ENCODE data around the gene EIF1B.

The EIF1B gene

DNA sequence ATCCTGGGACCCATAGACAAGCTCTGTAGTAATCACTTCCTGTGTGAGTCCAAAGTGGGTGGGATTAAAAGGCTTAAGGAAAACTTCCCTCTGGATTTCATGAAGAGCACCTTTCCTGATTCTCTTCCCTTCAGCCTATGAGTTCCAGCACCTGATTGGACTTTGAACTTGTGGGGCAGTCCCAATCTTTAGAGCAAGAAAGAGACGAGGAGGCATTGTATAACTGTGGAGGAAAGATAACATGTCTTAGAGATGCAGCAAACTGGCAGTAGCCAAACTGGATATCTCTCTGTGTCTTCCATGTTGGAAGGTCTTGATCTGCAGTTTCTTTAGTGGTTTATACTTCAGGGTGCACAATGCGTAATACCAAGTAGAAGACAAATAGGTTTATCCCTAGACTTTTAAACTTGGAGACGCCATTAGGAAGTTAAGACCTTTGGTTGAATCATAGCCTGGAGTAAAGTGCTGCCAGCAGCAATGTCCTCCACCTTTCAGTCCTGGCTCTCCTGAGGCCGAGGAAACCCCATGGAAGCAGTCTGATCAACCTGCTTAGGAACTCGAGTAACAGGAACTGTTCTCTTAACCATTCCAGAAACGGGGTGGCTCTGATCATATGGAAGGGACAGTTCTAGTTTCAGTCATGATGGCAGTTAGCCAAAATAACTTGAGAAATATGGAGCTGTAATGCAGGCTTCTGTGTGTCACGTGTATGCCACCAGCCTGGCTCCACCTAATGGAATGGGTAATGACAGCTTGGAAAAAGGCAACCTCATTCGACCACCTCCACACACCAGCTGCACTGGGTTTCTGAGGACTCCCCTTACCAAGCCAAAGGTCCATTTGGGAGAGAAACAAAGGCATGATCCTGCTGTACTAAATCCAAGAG is 4.7 kb downstream of the EIF1B start:
- no peak overlapping the region for H3K4me3 ChIP-seq (ENCODE audit: control insufficient read depth, low read depth, low read length)
- DNase-seq (ENCODE audit: low read depth), result peak; percentile 35
- TF ChIP-seq, protein P1, sequence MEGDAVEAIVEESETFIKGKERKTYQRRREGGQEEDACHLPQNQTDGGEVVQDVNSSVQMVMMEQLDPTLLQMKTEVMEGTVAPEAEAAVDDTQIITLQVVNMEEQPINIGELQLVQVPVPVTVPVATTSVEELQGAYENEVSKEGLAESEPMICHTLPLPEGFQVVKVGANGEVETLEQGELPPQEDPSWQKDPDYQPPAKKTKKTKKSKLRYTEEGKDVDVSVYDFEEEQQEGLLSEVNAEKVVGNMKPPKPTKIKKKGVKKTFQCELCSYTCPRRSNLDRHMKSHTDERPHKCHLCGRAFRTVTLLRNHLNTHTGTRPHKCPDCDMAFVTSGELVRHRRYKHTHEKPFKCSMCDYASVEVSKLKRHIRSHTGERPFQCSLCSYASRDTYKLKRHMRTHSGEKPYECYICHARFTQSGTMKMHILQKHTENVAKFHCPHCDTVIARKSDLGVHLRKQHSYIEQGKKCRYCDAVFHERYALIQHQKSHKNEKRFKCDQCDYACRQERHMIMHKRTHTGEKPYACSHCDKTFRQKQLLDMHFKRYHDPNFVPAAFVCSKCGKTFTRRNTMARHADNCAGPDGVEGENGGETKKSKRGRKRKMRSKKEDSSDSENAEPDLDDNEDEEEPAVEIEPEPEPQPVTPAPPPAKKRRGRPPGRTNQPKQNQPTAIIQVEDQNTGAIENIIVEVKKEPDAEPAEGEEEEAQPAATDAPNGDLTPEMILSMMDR (conservative IDR thresholded peaks at IDR 0.05; ENCODE audit: control insufficient read depth, insufficient read depth, low read depth, low read length), result no peak

DNA sequence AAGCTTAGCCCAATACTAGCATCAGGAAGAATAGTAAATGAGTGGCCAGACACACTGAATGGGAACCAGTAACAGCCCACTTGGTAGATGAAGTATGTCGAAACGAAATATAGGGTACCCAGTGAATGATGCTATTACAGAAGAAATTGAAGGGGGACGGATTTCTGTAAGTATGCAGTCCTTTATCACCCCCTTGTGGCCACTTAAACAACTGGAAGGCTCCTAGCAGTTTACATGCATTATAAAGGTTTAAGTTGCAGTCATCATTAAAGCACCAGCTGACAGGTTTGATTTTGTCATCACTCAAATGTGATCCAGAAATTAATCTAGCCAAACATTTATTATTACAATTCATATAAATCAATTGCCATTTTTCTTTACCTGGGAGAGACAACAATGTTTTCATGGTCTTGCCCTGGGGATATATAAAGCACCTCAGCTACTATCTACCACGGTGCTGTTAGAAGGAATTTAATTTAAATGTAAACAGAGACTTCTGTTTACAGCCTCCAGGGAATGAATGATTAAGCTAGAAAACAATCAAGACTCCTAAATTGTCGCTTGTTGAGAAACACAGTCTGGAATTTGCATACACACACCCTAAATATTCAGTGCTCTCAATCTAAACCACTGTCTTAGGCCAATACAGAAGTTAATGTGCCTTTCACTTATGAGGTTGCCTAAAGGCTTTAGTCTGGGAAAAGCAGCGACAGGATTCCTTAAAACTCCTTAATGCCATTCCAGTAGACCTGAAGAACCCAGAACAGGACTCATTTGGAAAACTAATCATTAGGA is 7.8 kb downstream of the EIF1B start:
- TF ChIP-seq, protein P1 (conservative IDR thresholded peaks at IDR 0.05; ENCODE audit: control insufficient read depth, insufficient read depth, low read depth, low read length), result peak; percentile 86
- no peak overlapping the region for H3K4me3 ChIP-seq (ENCODE audit: control insufficient read depth, low read depth, low read length)
- DNase-seq (ENCODE audit: low read depth), result peak; percentile 77

DNA sequence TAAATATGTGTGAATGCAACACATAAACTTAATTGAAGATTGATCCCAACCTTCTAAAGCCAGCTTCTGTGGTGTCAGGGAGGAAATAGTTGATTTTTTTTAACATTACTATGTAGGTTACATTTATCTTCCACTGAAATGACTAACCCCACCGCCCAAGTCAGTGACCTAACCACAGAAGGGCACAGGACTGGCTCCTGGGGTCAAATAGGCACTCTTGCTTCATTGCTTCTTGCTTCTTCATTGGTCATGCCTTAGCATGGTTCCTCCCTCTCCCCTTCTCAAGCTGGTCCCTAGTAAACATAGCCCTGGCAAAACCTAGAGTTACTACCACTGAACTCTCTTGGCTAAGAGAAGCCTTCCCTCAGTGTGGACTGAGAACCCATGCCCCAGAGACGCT is 12.3 kb downstream of the EIF1B start:
- DNase-seq (ENCODE audit: low read depth), result no peak
- TF ChIP-seq, protein P1 (conservative IDR thresholded peaks at IDR 0.05; ENCODE audit: control insufficient read depth, insufficient read depth, low read depth, low read length), result no peak
- no peak overlapping the region for H3K4me3 ChIP-seq (ENCODE audit: control insufficient read depth, low read depth, low read length)

DNA sequence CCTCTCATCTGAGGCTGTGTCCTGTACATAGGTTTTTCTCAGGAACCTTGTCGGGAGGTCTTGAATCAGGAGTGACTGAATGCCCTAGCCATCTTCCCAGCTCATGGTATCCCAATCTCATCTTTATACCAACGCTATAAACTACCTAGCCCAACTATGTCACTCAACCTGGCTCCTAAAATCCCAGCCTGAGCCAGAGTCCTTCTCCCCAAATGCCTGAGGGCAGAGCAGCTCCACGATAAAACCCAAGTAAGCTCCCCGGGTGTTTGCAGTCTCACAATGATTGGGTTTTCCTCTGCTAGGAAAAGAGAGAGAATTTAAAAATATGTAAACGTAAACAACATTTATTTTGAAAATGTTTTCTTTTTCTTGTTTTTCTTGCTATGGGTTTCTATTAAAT is 14.4 kb downstream of the EIF1B start:
- DNase-seq (ENCODE audit: low read depth), result no peak
- no peak overlapping the region for H3K4me3 ChIP-seq (ENCODE audit: control insufficient read depth, low read depth, low read length)
- TF ChIP-seq, protein P1 (conservative IDR thresholded peaks at IDR 0.05; ENCODE audit: control insufficient read depth, insufficient read depth, low read depth, low read length), result no peak

DNA sequence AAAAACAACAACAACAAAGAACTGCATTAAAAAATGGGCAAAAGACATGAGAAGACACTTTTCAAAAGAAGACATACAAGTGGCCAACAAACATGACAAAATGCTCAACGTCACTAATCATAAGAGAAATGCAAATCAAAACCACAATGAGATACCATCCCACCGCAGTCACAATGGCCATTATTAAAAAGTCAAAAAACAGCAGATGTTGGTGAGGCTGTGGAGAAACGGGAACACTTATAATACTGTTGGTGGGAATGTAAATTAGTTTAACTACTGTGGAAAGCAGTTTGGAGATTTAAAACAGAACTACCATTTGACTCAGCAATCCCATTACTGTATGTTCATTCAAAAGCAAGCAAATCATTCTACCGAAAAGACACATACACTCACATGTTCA is 15.1 kb downstream of the EIF1B start:
- DNase-seq (ENCODE audit: low read depth), result no peak
- TF ChIP-seq, protein P1 (conservative IDR thresholded peaks at IDR 0.05; ENCODE audit: control insufficient read depth, insufficient read depth, low read depth, low read length), result no peak
- H3K4me3 ChIP-seq (ENCODE audit: control insufficient read depth, low read depth, low read length), result no peak overlapping the region

DNA sequence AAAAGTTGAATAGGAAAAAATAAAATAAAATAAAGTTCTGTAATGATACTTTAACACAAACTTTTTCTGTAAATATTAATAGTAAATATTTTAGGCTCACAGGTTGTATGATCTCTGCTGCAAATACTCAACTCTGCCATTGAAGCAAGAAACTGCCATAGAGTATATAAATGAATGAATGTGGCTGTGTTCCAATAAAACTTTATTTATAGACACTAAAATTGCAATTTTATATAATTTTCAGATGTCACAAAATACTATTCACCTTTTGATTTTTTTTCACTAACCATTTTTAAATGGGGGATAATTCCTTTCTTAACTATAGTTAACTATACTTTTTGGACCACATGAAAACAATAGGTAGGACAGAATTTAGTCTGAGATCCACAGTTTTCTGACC is 16.0 kb downstream of the EIF1B start:
- no peak for DNase-seq (ENCODE audit: low read depth)
- H3K4me3 ChIP-seq (ENCODE audit: control insufficient read depth, low read depth, low read length), result no peak overlapping the region
- TF ChIP-seq, protein P1 (conservative IDR thresholded peaks at IDR 0.05; ENCODE audit: control insufficient read depth, insufficient read depth, low read depth, low read length), result no peak
